HepG2 (cell line): ENCODE measurements around the gene CNP. TPM values are rescaled to one million over a fixed set of nuclear protein-coding genes. Genes with fewer than 3 reads are reported as not detected.

Experiments
- BRD4 ChIP-seq: sonication (generic); formaldehyde crosslinking; IDR thresholded peaks from 2 replicates; pipeline ENCODE4 v1.4.0; 2020; ENCODE audit warnings: missing genetic modification reagents
- EP300 ChIP-seq, 3 experiments: sonication (generic) in 1 of 3; formaldehyde crosslinking in 1 of 3; IDR thresholded peaks; 2 replicates each; pipeline versions ENCODE4 v1.5.1 to v1.6.1; 2011 to 2020; ENCODE audit warnings: low read depth in 2 of 3, low read length in 2 of 3, borderline replicate concordance in 1 of 3, improper control_type of control experiment in 1 of 3, mild to moderate bottlenecking in 1 of 3, missing genetic modification reagents in 1 of 3, moderate library complexity in 1 of 3
- FOXC1 ChIP-seq: sonication (generic); formaldehyde crosslinking; IDR thresholded peaks from 2 replicates; pipeline ENCODE4 v1.8.0; 2022; ENCODE audit warnings: mild to moderate bottlenecking, missing genetic modification reagents, borderline replicate concordance
- KDM3A ChIP-seq: IDR thresholded peaks from 2 replicates; pipeline ENCODE4 v1.6.1; 2018; ENCODE audit warnings: low read depth, missing compliant biosample characterization
- MXD3 ChIP-seq: IDR thresholded peaks from 2 replicates; pipeline ENCODE4 v1.6.1; 2016; ENCODE audit warnings: mild to moderate bottlenecking, missing biosample characterization, missing genetic modification reagents
- ONECUT2 ChIP-seq: sonication (generic); formaldehyde crosslinking; IDR thresholded peaks from 2 replicates; pipeline ENCODE4 v1.4.0; 2020; ENCODE audit warnings: missing genetic modification reagents
- PAWR ChIP-seq: sonication (generic); formaldehyde crosslinking; IDR thresholded peaks from 2 replicates; pipeline ENCODE4 v1.4.0; 2020; ENCODE audit warnings: missing genetic modification reagents, mild to moderate bottlenecking, borderline replicate concordance
- RBM39 ChIP-seq: fragments of 200-400 bp; formaldehyde crosslinking; IDR thresholded peaks from one replicate; pipeline ENCODE4 v1.6.1; 2018; ENCODE audit warnings: antibody characterized with exemption, mild to moderate bottlenecking, low read depth, low read length; ENCODE audit not compliant: poor library complexity, severe bottlenecking
- RXRB ChIP-seq: IDR thresholded peaks from 2 replicates; pipeline ENCODE4 v1.6.1; 2016; ENCODE audit warnings: borderline replicate concordance, missing genetic modification reagents, missing compliant biosample characterization
- SALL1 ChIP-seq: sonication (generic); formaldehyde crosslinking; IDR thresholded peaks from 2 replicates; pipeline ENCODE4 v1.8.0; 2022; ENCODE audit warnings: mild to moderate bottlenecking, missing genetic modification reagents
- SCMH1 ChIP-seq: sonication (generic); formaldehyde crosslinking; IDR thresholded peaks from 2 replicates; pipeline ENCODE4 v1.9.0; 2021; ENCODE audit warnings: missing genetic modification reagents, mild to moderate bottlenecking, borderline replicate concordance
- SOX5 ChIP-seq: IDR thresholded peaks from 2 replicates; pipeline ENCODE4 v1.6.1; 2016; ENCODE audit warnings: borderline replicate concordance
- SP5 ChIP-seq: IDR thresholded peaks from 2 replicates; pipeline ENCODE4 v1.6.1; 2016; ENCODE audit warnings: low read depth, borderline replicate concordance
- ZBTB10 ChIP-seq: sonication (generic); formaldehyde crosslinking; IDR thresholded peaks from 2 replicates; pipeline ENCODE4 v1.4.0; 2020; ENCODE audit warnings: missing genetic modification reagents, borderline replicate concordance
- ZGPAT ChIP-seq: IDR thresholded peaks from 2 replicates; pipeline ENCODE4 v1.6.1; 2016; ENCODE audit warnings: mild to moderate bottlenecking
- ZNF121 ChIP-seq: sonication (generic); formaldehyde crosslinking; IDR thresholded peaks from 2 replicates; pipeline ENCODE4 v1.5.0; 2020; ENCODE audit warnings: mild to moderate bottlenecking, missing genetic modification reagents
- ZNF136 ChIP-seq: sonication (generic); formaldehyde crosslinking; IDR thresholded peaks from 2 replicates; pipeline ENCODE4 v1.8.1; 2022; ENCODE audit warnings: low read depth, mild to moderate bottlenecking, moderate library complexity, missing genetic modification reagents
- ZNF260 ChIP-seq: sonication (generic); formaldehyde crosslinking; IDR thresholded peaks from 2 replicates; pipeline ENCODE4 v1.4.0; 2020; ENCODE audit warnings: missing genetic modification reagents, low read depth, mild to moderate bottlenecking, borderline replicate concordance
- ZNF337 ChIP-seq: sonication (generic); formaldehyde crosslinking; IDR thresholded peaks from 2 replicates; pipeline ENCODE4 v1.5.1; 2020; ENCODE audit warnings: missing genetic modification reagents, low read depth, mild to moderate bottlenecking, borderline replicate concordance
- ZNF546 ChIP-seq: sonication (generic); formaldehyde crosslinking; conservative IDR thresholded peaks from 2 replicates; pipeline ENCODE4 v1.8.1; 2023; ENCODE audit warnings: mild to moderate bottlenecking, missing genetic modification reagents
- ZNF652 ChIP-seq: IDR thresholded peaks from 2 replicates; pipeline ENCODE4 v1.6.1; 2016; ENCODE audit warnings: low read depth, borderline replicate concordance
- ZNF724P ChIP-seq: sonication (generic); formaldehyde crosslinking; IDR thresholded peaks from 2 replicates; pipeline ENCODE4 v1.8.0; 2022; ENCODE audit warnings: missing genetic modification reagents, borderline replicate concordance
- ZNF816 ChIP-seq: sonication (generic); formaldehyde crosslinking; IDR thresholded peaks from 2 replicates; pipeline ENCODE4 v1.8.0; 2022; ENCODE audit warnings: missing genetic modification reagents, mild to moderate bottlenecking, borderline replicate concordance
- polyA plus RNA-seq, 8 experiments: library from polyadenylated mRNA; depleted of rRNA in 3 of 8; stranded (reverse) in 7 of 8; unstranded in 1 of 8; fragments of >200 nt; fragmentation: Illumina TruSeq in 4 of 8; extraction: Trizol in 4 of 8; gene quantifications; 2 replicates each; pipeline versions ENCODE4 v1.2.1 to v1.2.3, GENCODE V29; 2011 to 2016; ENCODE audit warnings: low read depth in 4 of 8, missing spikeins in 1 of 8, mixed read lengths in 1 of 8; ENCODE audit not compliant: insufficient read depth in 1 of 8
- total RNA-seq, 5 experiments: library from RNA; depleted of rRNA; stranded (reverse); fragments of >200 nt; fragmentation: Illumina TruSeq; extraction: Trizol; gene quantifications; 2 replicates each; pipeline ENCODE4 v1.2.3, GENCODE V29; 2016; ENCODE audit warnings: low read depth in 1 of 5
- TF ChIP-seq, protein P1 (sequence below): sonication (generic); formaldehyde crosslinking; IDR thresholded peaks from 2 replicates; pipeline ENCODE4 v1.4.0; 2020; ENCODE audit warnings: mild to moderate bottlenecking, missing genetic modification reagents
- TF ChIP-seq, protein P2 (sequence below): sonication (generic); formaldehyde crosslinking; IDR thresholded peaks from 2 replicates; pipeline ENCODE4 v1.5.0; 2020; ENCODE audit warnings: missing genetic modification reagents, mild to moderate bottlenecking, borderline replicate concordance

Gene CNP
- total and polyA plus RNA-seq, 2 of the 13 experiments (the other 11 are each of a cell fraction or from before 2014, with no cell fraction given): 97.2 to 161 TPM

DNA sequence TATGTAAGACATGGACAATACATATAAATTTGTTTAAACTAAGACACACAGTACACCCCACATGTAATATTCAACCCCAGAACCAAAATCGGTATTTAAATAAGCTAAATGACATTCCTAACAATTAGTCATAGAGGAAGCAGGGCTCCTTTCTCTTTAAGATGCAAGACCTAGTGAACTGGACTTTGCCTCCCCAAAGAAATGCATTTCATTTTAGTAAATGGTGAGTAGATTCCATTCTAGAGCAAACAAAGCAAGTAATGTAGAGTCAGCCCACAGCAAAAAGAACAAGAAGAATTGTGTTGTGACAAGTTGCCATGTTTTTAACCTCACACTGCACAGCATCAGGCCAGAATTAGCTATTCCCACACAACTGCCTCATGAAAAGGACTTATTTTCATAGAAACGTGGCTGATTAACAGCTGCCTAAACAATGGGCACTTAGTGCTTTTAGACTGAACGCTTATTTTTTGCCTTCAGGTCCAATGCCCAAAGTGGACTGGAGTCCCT is 36.3 kb downstream of the CNP start (continued):
- TF ChIP-seq ZNF546: no peak
- TF ChIP-seq ZNF121 (CRISPR knock-in tag): no peak
- TF ChIP-seq SP5 (CRISPR knock-in tag): peak; percentile 20; the same call in 1 of the 2 replicates
- TF ChIP-seq, protein P1, sequence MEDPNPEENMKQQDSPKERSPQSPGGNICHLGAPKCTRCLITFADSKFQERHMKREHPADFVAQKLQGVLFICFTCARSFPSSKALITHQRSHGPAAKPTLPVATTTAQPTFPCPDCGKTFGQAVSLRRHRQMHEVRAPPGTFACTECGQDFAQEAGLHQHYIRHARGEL: no peak
- no peak for TF ChIP-seq ZNF260 (CRISPR knock-in tag)
- no peak for TF ChIP-seq SCMH1 (CRISPR knock-in tag)
- TF ChIP-seq KDM3A (CRISPR knock-in tag): no peak
- 0 out of 2 replicates have a peak, but pooled peaks have one; percentile 17 for TF ChIP-seq RXRB
- no peak for TF ChIP-seq FOXC1 (CRISPR knock-in tag)
- TF ChIP-seq ZBTB10 (CRISPR knock-in tag): no peak
- TF ChIP-seq RBM39: no peak
- TF ChIP-seq ZNF337 (CRISPR knock-in tag): no peak
- no peak for TF ChIP-seq ZNF652
- TF ChIP-seq ZGPAT (CRISPR knock-in tag): 0 out of 2 replicates have a peak, but pooled peaks have one; percentile 25
- TF ChIP-seq ONECUT2 (CRISPR knock-in tag): no peak
- TF ChIP-seq SALL1 (CRISPR knock-in tag): peak; percentile 42; the same call in 1 of the 2 replicates
- no peak for TF ChIP-seq PAWR (CRISPR knock-in tag)
- TF ChIP-seq BRD4: no peak
- TF ChIP-seq, protein P2, sequence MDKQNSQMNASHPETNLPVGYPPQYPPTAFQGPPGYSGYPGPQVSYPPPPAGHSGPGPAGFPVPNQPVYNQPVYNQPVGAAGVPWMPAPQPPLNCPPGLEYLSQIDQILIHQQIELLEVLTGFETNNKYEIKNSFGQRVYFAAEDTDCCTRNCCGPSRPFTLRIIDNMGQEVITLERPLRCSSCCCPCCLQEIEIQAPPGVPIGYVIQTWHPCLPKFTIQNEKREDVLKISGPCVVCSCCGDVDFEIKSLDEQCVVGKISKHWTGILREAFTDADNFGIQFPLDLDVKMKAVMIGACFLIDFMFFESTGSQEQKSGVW (CRISPR knock-in tag): no peak
- peak in 1 of 2 experiments; percentile 39; a peak in 1 of 4 replicates for TF ChIP-seq EP300 (IDR thresholded peaks at IDR 0.05; ENCODE audit: low read depth in 2 of 2, low read length in 2 of 2)
- no peak for TF ChIP-seq EP300 (CRISPR knock-in tag; IDR thresholded peaks at IDR 0.05; ENCODE audit: borderline replicate concordance)
- TF ChIP-seq ZNF136 (CRISPR knock-in tag): no peak
- TF ChIP-seq SOX5: peak; percentile 75; the same call in 1 of the 2 replicates
- no peak for TF ChIP-seq ZNF816 (CRISPR knock-in tag)
- no peak for TF ChIP-seq MXD3 (CRISPR knock-in tag)
- no peak for TF ChIP-seq ZNF724P (CRISPR knock-in tag)
